BLaER1 (cell line): ENCODE measurements around the gene GJC2.

Source experiments
- H3K27ac ChIP-seq: shearing (Covaris generic); formaldehyde crosslinking; 2 replicates; pipeline ENCODE4 v1.8.1; 2022
- H3K27me3 ChIP-seq: shearing (Covaris generic); formaldehyde crosslinking; 2 replicates; pipeline ENCODE4 v1.8.1; 2022
- H3K36me3 ChIP-seq: shearing (Covaris generic); formaldehyde crosslinking; 2 replicates; pipeline ENCODE4 v1.8.1; 2022
- H3K4me1 ChIP-seq: shearing (Covaris generic); formaldehyde crosslinking; 2 replicates; pipeline ENCODE4 v1.8.1; 2022
- H3K4me2 ChIP-seq: shearing (Covaris generic); formaldehyde crosslinking; 2 replicates; pipeline ENCODE4 v1.8.1; 2022
- H3K4me3 ChIP-seq: shearing (Covaris generic); formaldehyde crosslinking; 2 replicates; pipeline ENCODE4 v1.8.1; 2022
- H3K9ac ChIP-seq: shearing (Covaris generic); formaldehyde crosslinking; 2 replicates; pipeline ENCODE4 v1.8.1; 2022
- H3K9me3 ChIP-seq: shearing (Covaris generic); formaldehyde crosslinking; 2 replicates; pipeline ENCODE4 v1.8.1; 2022
- H4K20me1 ChIP-seq: shearing (Covaris generic); formaldehyde crosslinking; 2 replicates; pipeline ENCODE4 v1.8.1; 2022
- Cebpa-rat ChIP-seq: shearing (Covaris generic); IDR thresholded peaks from 2 replicates; pipeline ENCODE4 v1.8.1; 2022

GJC2 gene

GRCh38 chr1:228163007-228163753 is 13.4 kb downstream of the GJC2 start:
- Histone ChIP-seq H3K36me3 (no peaks in the 10 kb centered on the region), H3K27ac (peak overlapping the region; percentile 60), H3K4me1 (peaks cover 48% of the 10 kb centered on the region), H3K4me3 (no peak overlapping the region), H3K9ac (peak overlapping the region; percentile 56; the same call in 1 of the 2 replicates), H4K20me1 (no peaks in the 10 kb centered on the region), H3K4me2 (peak overlapping the region; percentile 70), H3K9me3 (no peaks in the 10 kb centered on the region), H3K27me3 (no peaks in the 10 kb centered on the region)
- TF ChIP-seq Cebpa-rat: no peak

- Histone ChIP-seq H3K4me1 (peaks cover 51% of the 10 kb centered on the region), H4K20me1 (no peaks in the 10 kb centered on the region), H3K9me3 (no peaks in the 10 kb centered on the region), H3K9ac (no peak overlapping the region), H3K4me3 (no peak overlapping the region), H3K27ac (peak overlapping the region; percentile 78; the same call in 1 of the 2 replicates), H3K36me3 (no peaks in the 10 kb centered on the region; the same call in 1 of the 2 replicates), H3K27me3 (no peaks in the 10 kb centered on the region), H3K4me2 (peak overlapping the region; percentile 90)
- no peak for TF ChIP-seq Cebpa-rat
Measured at GRCh38 chr1:228163776-228164519, 14.2 kb downstream of the GJC2 start.

- Histone ChIP-seq H3K4me1 (peaks cover 56% of the 10 kb centered on the region), H3K9me3 (no peaks in the 10 kb centered on the region), H3K9ac (peak overlapping the region; percentile 84), H3K4me3 (peak overlapping the region; percentile 77), H3K4me2 (peak overlapping the region; percentile 90), H3K27me3 (no peaks in the 10 kb centered on the region), H3K36me3 (no peaks in the 10 kb centered on the region; the same call in 1 of the 2 replicates), H3K27ac (peak overlapping the region; percentile 78), H4K20me1 (no peaks in the 10 kb centered on the region)
- no peak for TF ChIP-seq Cebpa-rat
Measured at GRCh38 chr1:228164561-228165371, 15.0 kb downstream of the GJC2 start.

GRCh38 chr1:228165372-228166169 is 15.8 kb downstream of the GJC2 start, which contains the start of gene IBA57:
Gene IBA57, plus strand, starts transcription at chr1:228165804. Its CDS starts 13 bp downstream, at chr1:228165817.
- no peaks in the 10 kb centered on the region; the same call in 1 of the 2 replicates for H3K36me3 ChIP-seq
- no peaks in the 10 kb centered on the region for H3K9me3 ChIP-seq
- H3K4me2 ChIP-seq: peak within 1 kb of the TSS; percentile 98
- H4K20me1 ChIP-seq: peaks cover 3% of the 10 kb centered on the region; the same call in 1 of the 2 replicates
- peak within 1 kb of the TSS; percentile 77 for H3K4me3 ChIP-seq
- H3K27me3 ChIP-seq: no peaks in the 10 kb centered on the region
- peak within 1 kb of the TSS; percentile 99 for H3K9ac ChIP-seq
- H3K4me1 ChIP-seq: peaks cover 56% of the 10 kb centered on the region
- TF ChIP-seq Cebpa-rat: no peak
- peak within 1 kb of the TSS; percentile 100 for H3K27ac ChIP-seq

- Histone ChIP-seq H3K9me3 (no peaks in the 10 kb centered on the region), H3K4me2 (peak overlapping the region; percentile 98), H3K36me3 (no peaks in the 10 kb centered on the region; the same call in 1 of the 2 replicates), H3K4me1 (peaks cover 55% of the 10 kb centered on the region), H3K9ac (peak overlapping the region; percentile 99), H3K27me3 (no peaks in the 10 kb centered on the region), H4K20me1 (peaks cover 7% of the 10 kb centered on the region; the same call in 1 of the 2 replicates), H3K27ac (peak overlapping the region; percentile 100), H3K4me3 (peak overlapping the region; percentile 77)
- no peak for TF ChIP-seq Cebpa-rat
Measured at GRCh38 chr1:228166170-228166936, 16.6 kb downstream of the GJC2 start.

GRCh38 chr1:228168563-228169270 is 19.0 kb downstream of the GJC2 start:
- Histone ChIP-seq H3K4me3 (no peak overlapping the region), H3K27me3 (no peaks in the 10 kb centered on the region), H3K4me1 (peaks cover 37% of the 10 kb centered on the region), H3K4me2 (no peak overlapping the region), H3K9me3 (no peaks in the 10 kb centered on the region), H3K9ac (no peak overlapping the region), H4K20me1 (peaks cover 24% of the 10 kb centered on the region), H3K36me3 (no peaks in the 10 kb centered on the region; the same call in 1 of the 2 replicates), H3K27ac (no peak overlapping the region)
- no peak for TF ChIP-seq Cebpa-rat

- Histone ChIP-seq H3K9ac (no peak overlapping the region), H3K4me2 (0 out of 2 replicates have a peak overlapping the region, but pooled peaks have one; percentile 24), H3K27me3 (no peaks in the 10 kb centered on the region)
Measured at GRCh38 chr1:228169345-228169744, 19.6 kb downstream of the GJC2 start.

GRCh38 chr1:228170666-228171065 is 20.9 kb downstream of the GJC2 start:
- H3K9ac ChIP-seq: no peak overlapping the region
- no peak for TF ChIP-seq Cebpa-rat

More at GRCh38 chr1:228169345-228169744, 19.6 kb downstream of the GJC2 start:
- Histone ChIP-seq H3K27ac (no peak overlapping the region), H3K4me3 (no peak overlapping the region), H3K4me1 (peaks cover 32% of the 10 kb centered on the region), H4K20me1 (peaks cover 25% of the 10 kb centered on the region), H3K9me3 (no peaks in the 10 kb centered on the region), H3K36me3 (no peaks in the 10 kb centered on the region; the same call in 1 of the 2 replicates)
- no peak for TF ChIP-seq Cebpa-rat

More at GRCh38 chr1:228170666-228171065, 20.9 kb downstream of the GJC2 start:
- no peaks in the 10 kb centered on the region for H3K9me3 ChIP-seq
- no peak overlapping the region for H3K27ac ChIP-seq
- peaks cover 10% of the 10 kb centered on the region; the same call in 1 of the 2 replicates for H3K36me3 ChIP-seq
- no peak overlapping the region for H3K4me3 ChIP-seq
- peaks cover 38% of the 10 kb centered on the region for H3K4me1 ChIP-seq
- no peaks in the 10 kb centered on the region for H3K27me3 ChIP-seq
- no peak overlapping the region for H3K4me2 ChIP-seq
- peaks cover 38% of the 10 kb centered on the region for H4K20me1 ChIP-seq
